ENCODE results near the gene SHC2. TPM values are rescaled to one million over a fixed set of nuclear protein-coding genes. Genes with fewer than 3 reads are reported as not detected.
A peak's percentile ranks its signal among the peaks of the same experiment; 100 is the strongest.
"Not testable (repeated sequence)": the region's sequence is repeated elsewhere in the genome, so short reads cannot be mapped to it uniquely, and the experiment has no call there.

Gene SHC2
- polyA plus RNA-seq, 1 donor, result 48.2 TPM

DNA sequence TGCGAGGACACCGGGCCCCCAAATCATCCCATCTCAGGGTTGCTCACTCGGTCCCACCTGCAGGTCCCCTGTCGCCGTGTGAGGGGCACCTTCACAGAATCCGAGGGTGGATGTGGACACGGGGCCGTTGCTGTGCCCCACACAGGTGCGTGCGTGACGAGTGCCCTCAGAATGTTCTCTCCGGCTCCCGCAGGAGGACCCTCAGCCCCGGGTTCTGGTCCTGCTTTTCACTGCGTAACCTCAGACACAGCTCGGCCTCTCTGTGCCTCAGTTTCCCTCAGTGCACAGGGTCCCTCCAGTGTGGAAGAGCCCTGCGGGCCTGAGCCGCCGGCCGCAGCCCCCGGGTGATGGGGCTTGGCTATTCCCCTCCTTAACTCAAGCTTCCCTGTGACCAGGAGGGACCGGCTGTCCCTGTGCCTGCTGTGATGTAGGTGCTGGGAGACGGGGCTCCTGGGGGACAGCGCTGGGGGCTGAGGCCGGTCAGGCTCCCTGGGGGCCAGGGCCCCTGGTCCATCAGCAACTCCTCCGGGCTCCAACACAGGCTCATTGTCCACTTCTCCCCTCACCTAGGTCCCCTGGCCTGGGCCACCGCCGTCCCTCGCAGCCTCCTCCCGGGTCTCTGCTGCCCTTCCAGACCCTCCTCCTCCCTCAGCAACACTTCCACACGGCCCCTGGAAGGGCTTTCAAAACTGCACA, 4.8 kb downstream of the SHC2 start:
- DNase-seq, result no peak
- no peak overlapping the region for H3K4me3 ChIP-seq (ENCODE audit: low read length)
- no CpG with 5 or more reads among the region's 31 CpGs for WGBS (ENCODE audit: insufficient coverage, low lambda C conversion rate)

DNA sequence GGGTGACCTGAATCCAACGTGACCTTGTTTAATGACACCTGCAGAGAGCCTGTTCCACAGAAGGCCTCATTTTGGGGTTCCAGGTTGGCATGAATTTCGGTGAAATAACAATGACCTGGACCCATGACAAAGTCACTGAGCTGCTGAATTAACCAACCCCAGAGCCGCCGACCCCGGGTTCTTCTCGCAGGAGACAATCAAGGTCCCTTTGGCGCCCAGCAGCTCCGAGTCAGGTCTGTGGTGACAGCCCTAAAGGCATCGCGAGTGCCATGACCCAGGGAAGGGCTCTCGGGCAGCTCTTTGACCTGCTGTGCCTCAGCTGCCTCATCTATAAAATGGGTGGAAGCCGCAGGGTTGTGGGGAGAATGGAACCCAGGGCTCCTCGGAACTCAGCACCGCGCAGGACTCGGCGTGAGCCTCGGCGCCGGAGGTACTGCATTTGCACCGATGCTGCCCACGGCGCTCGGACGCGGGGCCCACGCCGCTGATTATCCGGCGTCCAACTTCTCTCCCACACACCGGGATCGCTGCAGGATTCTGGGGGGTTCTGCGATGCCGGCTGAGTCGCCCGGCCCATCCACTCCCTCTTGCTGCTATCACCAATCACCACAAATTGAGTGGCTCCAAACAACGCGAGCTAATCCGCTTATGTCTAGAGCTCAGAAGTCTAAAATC, 5.7 kb downstream of the SHC2 start:
- Histone ChIP-seq H3K4me1 (ENCODE audit: control insufficient read depth, insufficient read depth, low read length) (peaks cover 3% of the 10 kb centered on the region), H3K27ac (ENCODE audit: low read length) (no peak overlapping the region), H3K9me3 (ENCODE audit: control insufficient read depth, low read depth, low read length) (peaks cover 22% of the 10 kb centered on the region), H3K4me3 (ENCODE audit: low read length) (no peak overlapping the region), H3K36me3 (ENCODE audit: control insufficient read depth, insufficient read depth, low read length) (no peaks in the 10 kb centered on the region), H3K27me3 (ENCODE audit: control insufficient read depth, insufficient read depth, low read length) (no peaks in the 10 kb centered on the region)
- DNase-seq, result no peak
- no CpG with 5 or more reads among the region's 39 CpGs for WGBS (ENCODE audit: insufficient coverage, low lambda C conversion rate)

More for the DNA sequence above, 4.8 kb downstream of the SHC2 start:
- Histone ChIP-seq H3K4me1 (ENCODE audit: control insufficient read depth, insufficient read depth, low read length) (peaks cover 3% of the 10 kb centered on the region), H3K27me3 (ENCODE audit: control insufficient read depth, insufficient read depth, low read length) (no peaks in the 10 kb centered on the region), H3K27ac (ENCODE audit: low read length) (no peak overlapping the region), H3K9me3 (ENCODE audit: control insufficient read depth, low read depth, low read length) (peaks cover 18% of the 10 kb centered on the region), H3K36me3 (ENCODE audit: control insufficient read depth, insufficient read depth, low read length) (no peaks in the 10 kb centered on the region)

DNA sequence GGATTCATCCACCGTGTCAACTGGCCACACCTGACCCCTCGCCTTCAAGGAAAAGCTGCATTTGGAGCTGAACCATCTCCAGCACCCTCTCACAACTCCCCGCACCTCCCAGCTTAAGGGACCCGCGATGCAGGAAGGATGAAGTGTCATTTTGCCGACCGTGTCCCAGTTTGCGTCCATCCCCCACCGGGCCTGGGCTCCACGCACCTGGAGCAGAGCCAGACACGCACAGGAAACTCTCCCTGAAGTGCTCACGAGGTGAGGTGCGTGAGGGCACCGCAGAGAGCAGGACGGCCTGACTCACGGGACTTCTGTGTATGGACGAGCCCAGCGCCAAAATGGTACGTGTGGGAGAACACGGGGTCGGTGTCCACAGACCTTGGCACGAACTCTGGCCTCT, 7.2 kb downstream of the SHC2 start:
- no peak for DNase-seq
- no peak overlapping the region for H3K27ac ChIP-seq (ENCODE audit: low read length)
- WGBS (ENCODE audit: insufficient coverage, low lambda C conversion rate), result no CpG with 5 or more reads among the region's 22 CpGs
- H3K4me1 ChIP-seq (ENCODE audit: control insufficient read depth, insufficient read depth, low read length), result no peaks in the 10 kb centered on the region
- no peaks in the 10 kb centered on the region for H3K27me3 ChIP-seq (ENCODE audit: control insufficient read depth, insufficient read depth, low read length)
- no peaks in the 10 kb centered on the region for H3K36me3 ChIP-seq (ENCODE audit: control insufficient read depth, insufficient read depth, low read length)
- H3K4me3 ChIP-seq (ENCODE audit: low read length), result no peak overlapping the region
- peaks cover 22% of the 10 kb centered on the region for H3K9me3 ChIP-seq (ENCODE audit: control insufficient read depth, low read depth, low read length)

DNA sequence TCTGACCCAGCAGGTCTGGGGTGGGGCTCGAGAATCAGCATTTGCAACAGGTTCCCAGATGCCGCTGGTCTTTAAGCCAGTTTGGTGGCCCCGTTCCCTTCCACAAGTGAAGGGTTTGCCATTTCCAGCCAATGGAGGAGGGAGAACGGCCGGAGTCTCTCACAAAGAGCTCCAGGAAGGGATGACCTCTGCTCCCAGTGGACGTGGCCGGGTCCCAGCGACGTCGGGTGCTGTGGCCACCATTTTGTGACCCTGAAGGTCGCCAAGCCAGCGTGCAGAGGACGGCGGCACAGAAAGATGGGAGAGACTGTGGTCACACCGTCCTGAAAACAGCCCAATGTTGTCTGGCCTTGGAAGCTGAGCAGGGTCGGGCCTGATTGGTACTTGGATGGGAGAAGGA, 8.0 kb downstream of the SHC2 start:
- peaks cover 14% of the 10 kb centered on the region for H3K9me3 ChIP-seq (ENCODE audit: control insufficient read depth, low read depth, low read length)
- no peaks in the 10 kb centered on the region for H3K27me3 ChIP-seq (ENCODE audit: control insufficient read depth, insufficient read depth, low read length)
- WGBS (ENCODE audit: insufficient coverage, low lambda C conversion rate), result no CpG with 5 or more reads among the region's 16 CpGs

DNA sequence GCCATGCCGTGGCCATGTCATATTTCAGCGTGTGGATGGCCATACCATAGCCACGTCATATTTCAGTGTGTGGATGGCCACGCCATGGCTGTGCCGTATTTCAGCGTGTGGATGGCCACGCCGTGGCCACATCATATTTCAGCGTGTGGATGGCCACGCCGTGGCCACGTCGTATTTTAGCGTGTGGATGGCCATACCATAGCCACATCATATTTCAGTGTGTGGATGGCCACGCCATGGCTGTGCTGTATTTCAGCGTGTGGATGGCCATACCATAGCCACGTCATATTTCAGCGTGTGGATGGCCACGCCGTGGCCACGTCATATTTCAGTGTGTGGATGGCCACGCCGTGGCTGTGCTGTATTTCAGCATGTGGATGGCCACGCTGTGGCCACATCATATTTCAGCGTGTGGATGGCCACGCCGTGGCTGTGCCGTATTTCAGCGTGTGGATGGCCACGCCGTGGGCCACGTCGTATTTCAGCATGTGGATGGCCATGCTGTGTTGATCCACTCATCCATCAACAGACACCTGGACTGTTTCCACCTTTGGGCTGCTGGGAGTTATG, 9.8 kb downstream of the SHC2 start:
- not testable (repeated sequence) for H3K4me1 ChIP-seq (ENCODE audit: control insufficient read depth, insufficient read depth, low read length); H3K27ac ChIP-seq (ENCODE audit: low read length); H3K4me3 ChIP-seq (ENCODE audit: low read length); DNase-seq; H3K36me3 ChIP-seq (ENCODE audit: control insufficient read depth, insufficient read depth, low read length); H3K27me3 ChIP-seq (ENCODE audit: control insufficient read depth, insufficient read depth, low read length)
- no CpG with 5 or more reads among the region's 33 CpGs for WGBS (ENCODE audit: insufficient coverage, low lambda C conversion rate)
- peaks cover 11% of the 10 kb centered on the region for H3K9me3 ChIP-seq (ENCODE audit: control insufficient read depth, low read depth, low read length)

More for the DNA sequence above, 8.0 kb downstream of the SHC2 start:
- Histone ChIP-seq H3K4me3 (ENCODE audit: low read length) (no peak overlapping the region), H3K36me3 (ENCODE audit: control insufficient read depth, insufficient read depth, low read length) (no peaks in the 10 kb centered on the region), H3K27ac (ENCODE audit: low read length) (no peak overlapping the region), H3K4me1 (ENCODE audit: control insufficient read depth, insufficient read depth, low read length) (no peaks in the 10 kb centered on the region)
- no peak for DNase-seq

DNA sequence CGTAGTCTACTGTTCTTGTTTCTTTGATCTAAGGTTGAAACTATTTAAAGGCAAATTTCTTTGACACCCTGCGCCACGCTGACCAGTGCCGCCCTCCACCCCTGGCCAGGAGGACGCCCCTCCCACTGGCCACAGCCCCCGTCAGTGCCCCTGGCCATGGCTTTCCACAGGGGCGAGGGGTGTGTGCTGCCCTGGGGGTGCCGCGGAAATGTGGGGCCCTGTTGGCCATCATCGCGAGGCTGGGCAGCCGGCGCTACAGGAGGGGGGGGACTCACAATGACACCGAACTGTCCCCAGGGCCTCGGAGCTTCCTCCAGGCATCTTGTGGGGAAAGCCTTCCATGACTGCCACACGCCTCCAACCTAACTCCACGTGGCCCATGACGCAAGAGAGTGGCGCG, 10.9 kb downstream of the SHC2 start:
- Histone ChIP-seq H3K27me3 (ENCODE audit: control insufficient read depth, insufficient read depth, low read length) (no peaks in the 10 kb centered on the region), H3K4me3 (ENCODE audit: low read length) (no peak overlapping the region), H3K4me1 (ENCODE audit: control insufficient read depth, insufficient read depth, low read length) (no peaks in the 10 kb centered on the region), H3K9me3 (ENCODE audit: control insufficient read depth, low read depth, low read length) (peaks cover 11% of the 10 kb centered on the region), H3K36me3 (ENCODE audit: control insufficient read depth, insufficient read depth, low read length) (no peaks in the 10 kb centered on the region), H3K27ac (ENCODE audit: low read length) (no peak overlapping the region)
- DNase-seq, result no peak
- WGBS (ENCODE audit: insufficient coverage, low lambda C conversion rate), result 100% methylated on average over 1 of the region's 20 CpGs

DNA sequence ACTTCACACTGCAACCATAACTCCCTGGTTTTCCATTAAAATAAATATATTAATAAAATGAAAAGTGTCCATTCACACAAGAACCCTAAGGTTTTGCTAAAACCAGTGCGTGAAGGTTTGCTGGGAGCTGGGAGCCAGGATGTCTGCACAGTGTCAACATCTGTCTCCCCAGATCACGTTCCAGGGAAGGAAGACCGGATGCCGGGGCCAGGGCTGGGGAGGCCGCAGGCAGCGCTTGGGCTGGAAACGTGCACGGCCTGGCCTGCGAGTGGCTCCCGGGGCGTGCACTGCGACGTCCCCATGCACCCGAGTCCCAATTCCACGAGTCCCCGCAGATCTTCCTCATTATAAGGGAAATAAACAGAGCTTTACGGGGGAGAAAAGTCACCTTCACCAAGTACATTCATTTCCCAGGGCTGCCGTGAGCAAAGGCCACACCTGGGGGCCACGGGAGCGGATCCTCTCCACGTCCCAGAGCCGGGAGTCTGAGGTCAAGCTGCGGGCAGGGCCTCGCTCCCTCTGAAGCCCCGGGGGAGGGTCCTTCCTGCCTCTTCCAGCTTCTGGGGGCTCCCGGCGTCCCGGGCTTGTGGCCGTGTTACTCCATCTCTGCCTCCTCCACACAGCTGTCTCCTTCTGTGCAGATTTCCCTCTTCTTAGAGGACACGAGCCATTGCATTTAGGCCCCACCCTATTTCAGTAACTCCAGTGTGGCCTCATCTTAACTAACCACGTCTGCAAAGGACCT, 12.8 kb downstream of the SHC2 start:
- no peaks in the 10 kb centered on the region for H3K4me1 ChIP-seq (ENCODE audit: control insufficient read depth, insufficient read depth, low read length)
- no peak for DNase-seq
- no CpG with 5 or more reads among the region's 31 CpGs for WGBS (ENCODE audit: insufficient coverage, low lambda C conversion rate)
- no peak overlapping the region for H3K4me3 ChIP-seq (ENCODE audit: low read length)
- H3K9me3 ChIP-seq (ENCODE audit: control insufficient read depth, low read depth, low read length), result peaks cover 14% of the 10 kb centered on the region
- H3K27me3 ChIP-seq (ENCODE audit: control insufficient read depth, insufficient read depth, low read length), result no peaks in the 10 kb centered on the region
- H3K36me3 ChIP-seq (ENCODE audit: control insufficient read depth, insufficient read depth, low read length), result no peaks in the 10 kb centered on the region
- peak overlapping the region; percentile 57 for H3K27ac ChIP-seq (ENCODE audit: low read length)

DNA sequence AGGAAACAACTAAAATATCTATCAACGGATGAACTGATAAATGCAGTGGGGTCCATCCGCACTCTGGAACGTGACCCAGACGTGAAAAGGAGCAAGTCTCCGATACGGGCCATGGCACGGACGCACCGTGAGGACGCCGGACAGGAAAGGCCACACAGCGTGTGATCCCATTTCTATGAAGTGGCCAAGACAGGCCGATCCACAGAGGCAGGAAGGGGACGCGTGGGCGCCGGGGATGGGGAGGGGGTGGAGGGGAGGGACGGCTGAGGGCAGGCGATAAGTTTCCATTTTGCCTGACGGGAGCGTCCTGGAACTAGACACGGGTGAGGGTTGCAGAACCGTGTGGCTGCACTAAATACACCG, 13.8 kb downstream of the SHC2 start:
- H3K9me3 ChIP-seq (ENCODE audit: control insufficient read depth, low read depth, low read length), result peaks cover 15% of the 10 kb centered on the region
- H3K36me3 ChIP-seq (ENCODE audit: control insufficient read depth, insufficient read depth, low read length), result no peaks in the 10 kb centered on the region
- H3K27me3 ChIP-seq (ENCODE audit: control insufficient read depth, insufficient read depth, low read length), result no peaks in the 10 kb centered on the region
- H3K4me1 ChIP-seq (ENCODE audit: control insufficient read depth, insufficient read depth, low read length), result no peaks in the 10 kb centered on the region
- H3K27ac ChIP-seq (ENCODE audit: low read length), result no peak overlapping the region
- no peak for DNase-seq
- no peak overlapping the region for H3K4me3 ChIP-seq (ENCODE audit: low read length)
- WGBS (ENCODE audit: insufficient coverage, low lambda C conversion rate), result 80% methylated on average over 2 of the region's 24 CpGs

DNA sequence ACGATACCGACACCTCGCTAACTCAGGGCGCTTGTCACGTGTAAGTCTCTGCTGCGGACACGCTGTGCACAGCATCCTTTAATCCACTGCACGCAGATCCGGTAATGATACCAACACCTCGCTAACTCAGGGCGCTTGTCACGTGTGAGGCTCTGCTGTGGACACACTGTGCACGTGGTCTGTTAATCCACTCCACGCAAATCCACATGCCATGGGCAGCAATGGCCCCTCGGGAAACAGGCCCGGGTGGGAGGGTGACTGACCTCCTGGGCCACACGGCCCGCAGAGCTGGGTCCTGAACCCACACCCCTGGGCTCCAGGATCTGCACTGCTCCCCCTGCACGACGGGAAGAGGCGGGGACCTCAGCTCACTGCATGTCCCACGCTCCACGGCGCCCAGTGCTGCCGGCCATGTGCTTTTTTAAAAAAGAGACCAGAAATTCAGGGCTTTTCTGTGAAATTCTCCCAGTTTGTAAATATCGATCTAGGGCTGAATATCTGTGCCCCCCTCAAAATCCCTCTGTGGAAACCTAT, 16.1 kb downstream of the SHC2 start:
- Histone ChIP-seq H3K9me3 (ENCODE audit: control insufficient read depth, low read depth, low read length) (peaks cover 3% of the 10 kb centered on the region), H3K27ac (ENCODE audit: low read length) (no peak overlapping the region), H3K4me1 (ENCODE audit: control insufficient read depth, insufficient read depth, low read length) (no peaks in the 10 kb centered on the region), H3K4me3 (ENCODE audit: low read length) (no peak overlapping the region), H3K36me3 (ENCODE audit: control insufficient read depth, insufficient read depth, low read length) (no peaks in the 10 kb centered on the region), H3K27me3 (ENCODE audit: control insufficient read depth, insufficient read depth, low read length) (no peaks in the 10 kb centered on the region)
- WGBS (ENCODE audit: insufficient coverage, low lambda C conversion rate), result no CpG with 5 or more reads among the region's 26 CpGs
- no peak for DNase-seq

DNA sequence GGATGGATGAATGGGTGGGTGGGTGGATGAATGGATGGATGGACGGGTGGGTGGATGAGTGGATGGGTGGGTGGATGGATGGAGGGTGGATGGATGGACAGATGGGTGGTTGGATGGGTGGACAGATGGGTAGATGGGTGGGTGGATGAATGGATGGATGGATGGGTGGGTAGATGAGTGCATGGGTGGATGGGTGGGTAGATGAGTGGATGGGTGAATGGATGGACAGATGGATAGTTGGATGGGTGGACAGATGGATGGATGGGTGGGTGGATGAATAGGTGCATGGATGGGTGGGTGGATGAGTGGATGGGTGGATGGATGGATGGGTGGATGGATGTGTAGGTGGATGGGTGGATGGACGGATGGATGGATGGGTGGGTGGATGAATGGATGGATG, 17.8 kb downstream of the SHC2 start:
- Histone ChIP-seq H3K9me3 (ENCODE audit: control insufficient read depth, low read depth, low read length) (peaks cover 3% of the 10 kb centered on the region), H3K4me3 (ENCODE audit: low read length) (no peak overlapping the region), H3K27me3 (ENCODE audit: control insufficient read depth, insufficient read depth, low read length) (no peaks in the 10 kb centered on the region), H3K27ac (ENCODE audit: low read length) (no peak overlapping the region), H3K4me1 (ENCODE audit: control insufficient read depth, insufficient read depth, low read length) (no peaks in the 10 kb centered on the region), H3K36me3 (ENCODE audit: control insufficient read depth, insufficient read depth, low read length) (no peaks in the 10 kb centered on the region)
- 67% methylated on average over 1 of the region's 2 CpGs for WGBS (ENCODE audit: insufficient coverage, low lambda C conversion rate)
- no peak for DNase-seq
